T-helper 2 cell treated with Interferon-gamma antibody and Interleukin-4, amounts not matched to agents 100 ng/mL and 5 ng/mL, for 36 hours (primary cell): Measurements from ENCODE around the gene ANKRD10. TPM values are rescaled to one million over a fixed set of nuclear protein-coding genes. Genes with fewer than 3 reads are reported as not detected.

Experiments
- intact Hi-C: fragments of 100-400 bp; cut with micrococcal nuclease; formaldehyde crosslinking; loops from one replicate; pipeline ENCODE4 v1.15.1; 2023
- total RNA-seq: library from RNA; stranded (reverse); gene quantifications from 2 replicates; pipeline ENCODE4 v1.2.3, GENCODE V29; 2022

The ANKRD10 gene
- total RNA-seq, 1 donor from 2014 or later, result 124 TPM

GRCh38 chr13:110834572-110834971 is 80.3 kb downstream of the ANKRD10 start:
- intact Hi-C loops, result no loop called here

- intact Hi-C loops, result no loop called here
Observed at GRCh38 chr13:110832531-110832930, 82.3 kb downstream of the ANKRD10 start.

- intact Hi-C loops, result no loop called here
Observed at GRCh38 chr13:110832205-110832479, 82.7 kb downstream of the ANKRD10 start.

GRCh38 chr13:110831437-110832204 is 83.2 kb downstream of the ANKRD10 start:
- intact Hi-C loops, result no loop called here

- intact Hi-C loops, result no loop called here
Observed at GRCh38 chr13:110830800-110831371, 84.0 kb downstream of the ANKRD10 start.

- intact Hi-C loops, result no loop called here
Observed at GRCh38 chr13:110830331-110830730, 84.5 kb downstream of the ANKRD10 start.

GRCh38 chr13:110829486-110829885 is 85.4 kb downstream of the ANKRD10 start:
- intact Hi-C loops, result no loop called here

- intact Hi-C loops, result no loop called here
Observed at GRCh38 chr13:110828705-110829104, 86.2 kb downstream of the ANKRD10 start.

Other genes with a start within 250 kb of the ANKRD10 start
- gene CARS2, start 209.0 kb downstream of the ANKRD10 start, total RNA-seq, result 74.9 and 79.8 TPM in 2 replicates
- 14.2 and 16.2 TPM in 2 replicates for gene ING1, start 201.4 kb downstream of the ANKRD10 start, total RNA-seq
- 55.2 and 61.8 TPM in 2 replicates for gene ARHGEF7, start 200.2 kb upstream of the ANKRD10 start, total RNA-seq